NCI-H2081 (cell line): ENCODE measurements around the gene SWSAP1.
"Not testable (repeated sequence)": the region's sequence is repeated elsewhere in the genome, so short reads cannot be mapped to it uniquely, and the experiment has no call there.

ENCODE experiments used
- DNase-seq, 2 experiments: peaks; one replicate each; lab custom pipeline; 2025; lab: John Stamatoyannopoulos, UW

SWSAP1 gene, protein sequence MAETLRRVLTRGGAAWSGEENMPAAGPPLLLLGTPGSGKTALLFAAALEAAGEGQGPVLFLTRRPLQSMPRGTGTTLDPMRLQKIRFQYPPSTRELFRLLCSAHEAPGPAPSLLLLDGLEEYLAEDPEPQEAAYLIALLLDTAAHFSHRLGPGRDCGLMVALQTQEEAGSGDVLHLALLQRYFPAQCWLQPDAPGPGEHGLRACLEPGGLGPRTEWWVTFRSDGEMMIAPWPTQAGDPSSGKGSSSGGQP

DNA sequence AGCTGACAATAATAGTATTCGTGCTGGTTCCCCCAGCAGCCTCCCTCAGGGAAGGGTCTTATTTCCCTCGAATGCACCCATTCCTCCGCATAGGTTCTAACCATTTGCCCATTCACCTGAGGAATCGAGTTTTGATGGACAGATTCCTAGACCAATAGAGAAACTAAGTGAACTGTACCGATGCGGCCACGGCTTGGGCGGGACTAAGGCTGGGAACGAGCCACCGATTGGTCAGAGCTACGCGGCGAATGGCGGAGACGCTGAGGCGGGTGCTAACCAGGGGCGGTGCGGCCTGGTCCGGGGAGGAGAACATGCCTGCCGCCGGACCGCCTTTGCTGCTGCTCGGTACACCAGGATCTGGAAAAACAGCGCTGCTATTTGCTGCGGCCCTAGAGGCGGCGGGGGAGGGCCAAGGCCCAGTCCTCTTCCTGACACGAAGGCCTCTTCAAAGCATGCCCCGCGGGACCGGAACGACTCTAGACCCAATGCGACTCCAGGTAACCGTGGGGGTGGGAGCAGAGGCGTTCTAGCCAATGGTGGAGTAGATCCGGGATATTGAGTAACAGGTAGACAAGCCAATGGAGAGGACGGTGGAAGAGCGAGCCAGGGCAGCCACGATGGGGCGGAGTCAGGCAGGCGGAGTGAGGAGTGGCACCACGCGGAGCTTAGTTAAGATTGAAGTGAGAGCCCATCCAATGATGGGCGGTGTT, at the start of gene SWSAP1:
Gene SWSAP1, plus strand, starts transcription at position 234 of the 710 bp plus-strand sequence. Its CDS starts 15 bp downstream, at position 249.
- peak; percentile 99 for DNase-seq

DNA sequence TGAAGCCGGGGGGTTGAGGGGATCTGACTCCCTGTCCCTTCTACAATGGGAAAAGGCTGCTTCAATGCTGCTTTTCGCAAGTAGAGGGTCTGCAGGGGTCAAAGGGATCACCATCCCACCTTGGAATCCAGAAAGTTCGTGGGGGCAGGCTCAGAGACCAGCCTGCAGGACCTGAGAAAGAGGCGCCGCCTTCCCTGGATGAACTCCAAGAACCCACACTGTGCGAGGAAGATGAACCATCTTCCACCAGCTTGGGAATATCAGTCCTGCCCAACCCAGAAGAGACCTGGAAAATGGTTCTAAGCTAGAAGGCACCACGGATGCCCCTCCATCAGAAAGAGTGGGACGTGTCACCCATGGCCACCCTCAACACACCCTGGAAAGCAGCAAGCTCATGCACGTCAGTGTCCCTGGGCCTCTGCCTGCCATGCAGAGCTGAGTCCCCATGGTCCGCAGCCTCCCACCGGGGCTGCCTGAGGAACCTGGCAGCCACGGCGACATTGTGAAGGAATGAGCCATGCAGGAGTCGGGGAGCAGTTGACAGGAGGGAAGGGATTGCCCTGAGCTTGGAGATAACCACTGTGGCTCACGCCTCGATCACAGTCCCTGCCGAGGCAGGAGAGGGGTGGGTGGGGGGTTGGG, 49.6 kb upstream of the SWSAP1 start:
- DNase-seq: no peak

DNA sequence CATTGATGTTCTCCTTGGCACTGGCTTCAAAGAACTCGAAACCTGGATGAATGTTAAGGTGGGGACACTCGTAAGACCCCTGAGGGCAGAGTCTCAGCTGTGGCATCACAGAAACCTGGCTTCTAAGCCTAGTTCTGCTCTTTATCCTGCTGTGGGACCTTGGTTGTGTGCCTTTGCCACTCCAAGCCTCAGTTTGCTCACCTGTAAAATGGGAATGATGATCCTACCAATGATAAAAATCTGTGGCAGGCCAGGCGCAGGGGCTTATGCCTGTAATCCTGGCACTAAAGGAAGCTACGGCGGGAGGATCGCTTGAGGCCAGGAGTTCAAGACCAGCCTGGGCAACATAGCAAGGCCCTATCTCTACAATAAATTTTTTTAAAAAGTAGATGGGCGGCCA, 48.9 kb upstream of the SWSAP1 start:
- no peak for DNase-seq

DNA sequence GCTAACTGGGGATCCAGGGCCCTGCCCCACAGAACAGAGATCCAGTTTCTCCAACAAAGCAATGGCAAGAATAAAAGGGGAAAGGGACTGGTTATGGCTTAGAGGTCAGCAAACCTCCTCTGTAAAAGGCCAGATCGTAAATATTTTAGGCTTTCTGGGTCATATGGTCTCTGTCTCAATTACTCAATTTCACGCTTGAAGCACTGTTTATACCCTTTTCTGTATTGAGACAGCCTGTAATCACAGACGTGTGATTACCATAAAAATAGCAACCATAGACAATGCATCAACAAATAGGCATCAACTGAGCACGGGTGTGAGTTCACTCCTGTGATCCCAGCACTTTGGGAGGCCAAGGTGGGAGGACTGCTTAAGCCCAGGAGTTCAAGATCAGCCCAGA, 44.3 kb upstream of the SWSAP1 start:
- no peak for DNase-seq

DNA sequence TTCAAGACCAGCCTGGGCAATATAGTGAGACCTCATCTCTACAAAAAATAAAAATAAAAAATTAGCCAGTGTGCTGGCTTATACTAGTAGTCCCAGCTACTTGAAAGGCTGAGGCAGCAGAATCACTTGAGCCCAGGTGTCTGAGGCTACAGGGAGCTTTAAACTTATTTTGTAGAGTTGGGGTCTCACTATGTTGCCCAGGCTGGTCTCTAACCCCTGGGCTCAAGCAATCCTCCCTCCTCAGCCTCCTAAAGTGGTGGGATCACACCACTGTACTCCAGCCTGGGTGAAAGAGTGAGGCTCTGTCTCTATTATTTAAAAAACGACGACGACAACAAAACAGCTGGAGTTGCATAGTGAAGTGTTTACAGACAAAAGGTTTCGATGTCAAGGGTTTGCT, 43.0 kb upstream of the SWSAP1 start:
- no peak for DNase-seq

DNA sequence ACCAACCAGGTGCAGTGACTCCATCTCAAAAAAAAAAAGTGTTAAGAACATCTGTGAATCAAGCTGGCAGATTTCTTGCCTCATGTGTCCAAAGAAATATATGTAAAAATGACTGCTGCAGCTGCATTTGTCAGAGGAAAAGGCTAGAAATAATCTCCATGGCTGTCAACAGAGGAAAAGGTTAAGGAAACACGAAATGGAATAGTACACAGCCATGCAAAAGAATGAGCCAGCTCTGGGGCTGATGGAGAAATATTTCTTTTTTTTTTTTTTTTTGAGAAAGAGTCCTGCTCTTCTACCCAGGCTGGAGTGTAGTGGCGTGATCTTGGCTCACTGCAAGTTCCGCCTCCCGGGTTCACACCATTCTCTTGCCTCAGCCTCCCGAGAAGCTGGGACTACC, 41.6 kb upstream of the SWSAP1 start:
- no peak for DNase-seq

DNA sequence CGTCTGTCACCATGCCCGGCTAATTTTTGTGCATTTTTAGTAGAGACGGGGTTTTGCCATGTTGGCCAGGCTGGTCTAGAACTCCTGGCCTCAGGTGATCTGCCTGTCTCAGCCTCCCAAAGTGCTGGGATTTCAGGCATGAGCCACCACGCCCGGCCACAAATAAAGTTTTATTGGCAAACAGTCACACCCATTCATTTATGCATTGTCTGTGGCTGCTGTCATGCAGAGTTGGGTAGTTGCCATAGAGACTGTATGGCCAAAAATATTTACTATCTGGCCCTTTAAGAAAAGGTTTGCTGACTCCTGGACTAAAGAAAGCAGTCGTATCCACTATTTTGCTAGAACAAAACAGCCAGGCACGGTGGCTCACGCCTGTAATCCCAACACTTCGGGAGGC, 40.6 kb upstream of the SWSAP1 start:
- peak in 1 of 2 experiments; percentile 12 for DNase-seq

DNA sequence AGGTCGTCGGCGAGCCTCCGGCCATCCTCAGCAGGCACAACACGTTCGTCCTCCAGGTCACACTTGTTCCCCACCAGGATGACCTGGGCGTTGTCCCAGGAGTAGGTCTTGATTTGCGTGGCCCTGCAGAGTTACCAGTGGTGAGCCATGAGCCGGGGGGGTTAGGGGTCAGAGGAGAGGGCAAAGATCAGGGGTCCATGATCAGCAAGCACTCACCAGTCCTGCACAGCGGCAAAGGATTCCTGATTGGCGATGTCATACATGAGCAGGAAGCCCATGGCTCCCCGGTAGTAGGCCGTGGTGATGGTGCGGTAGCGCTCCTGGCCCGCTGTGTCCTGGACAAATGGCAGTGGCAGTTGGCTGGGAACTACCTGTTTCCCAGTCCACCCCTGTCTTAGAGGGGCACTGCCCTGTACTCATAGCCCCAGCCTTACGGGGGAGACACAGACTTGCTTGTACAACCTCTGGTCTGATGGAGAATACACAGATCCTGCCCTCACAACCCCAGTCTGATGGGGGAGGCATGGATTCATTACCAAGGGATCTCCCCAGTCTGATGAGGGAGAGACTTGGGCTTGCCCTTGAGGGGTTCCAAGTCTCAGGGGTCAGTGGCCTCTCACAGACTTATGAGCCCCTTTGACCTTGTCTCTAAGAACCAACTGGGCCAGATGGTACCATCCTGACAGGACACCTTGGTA, 38.9 kb upstream of the SWSAP1 start:
- no peak for DNase-seq

DNA sequence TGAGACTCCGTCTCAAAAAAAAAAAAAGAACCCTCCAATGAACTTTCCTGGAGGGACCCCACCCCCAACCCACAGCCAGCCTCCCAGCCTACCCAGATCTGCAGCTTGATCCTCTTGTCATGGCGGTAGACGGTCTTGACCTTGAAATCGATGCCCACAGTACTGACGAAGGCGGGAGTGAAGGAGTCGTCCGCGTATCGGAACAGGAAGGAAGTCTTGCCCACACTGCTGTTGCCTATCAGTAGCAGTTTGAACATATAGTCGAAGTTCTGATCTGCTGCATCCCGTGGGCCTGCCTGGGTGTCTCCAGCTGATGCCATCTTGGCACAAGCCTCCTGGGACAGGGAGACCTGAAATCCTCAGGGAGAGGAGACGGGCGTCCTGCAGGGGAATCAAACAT, 37.4 kb upstream of the SWSAP1 start:
- DNase-seq: no peak

DNA sequence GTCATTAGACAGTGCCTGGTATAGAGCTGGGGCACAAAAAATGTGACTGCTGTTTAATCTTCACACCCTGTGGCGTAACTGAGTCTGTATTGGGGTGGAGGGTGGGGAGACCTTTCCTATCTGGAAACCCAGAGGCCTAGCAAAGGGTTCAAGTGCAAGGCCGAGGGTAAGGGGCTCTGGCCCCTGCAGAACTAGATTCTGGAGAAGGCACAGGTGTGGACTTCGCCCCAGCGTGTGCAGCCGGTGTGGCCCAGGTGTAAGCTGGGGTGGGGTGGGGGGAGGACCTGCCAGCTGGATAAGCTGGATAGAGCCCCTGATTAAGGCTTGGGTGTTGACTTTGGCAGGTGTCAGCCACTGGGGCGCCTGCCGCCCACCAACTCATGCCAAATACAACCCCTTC, 36.3 kb upstream of the SWSAP1 start:
- peak in 1 of 2 experiments; percentile 4 for DNase-seq

DNA sequence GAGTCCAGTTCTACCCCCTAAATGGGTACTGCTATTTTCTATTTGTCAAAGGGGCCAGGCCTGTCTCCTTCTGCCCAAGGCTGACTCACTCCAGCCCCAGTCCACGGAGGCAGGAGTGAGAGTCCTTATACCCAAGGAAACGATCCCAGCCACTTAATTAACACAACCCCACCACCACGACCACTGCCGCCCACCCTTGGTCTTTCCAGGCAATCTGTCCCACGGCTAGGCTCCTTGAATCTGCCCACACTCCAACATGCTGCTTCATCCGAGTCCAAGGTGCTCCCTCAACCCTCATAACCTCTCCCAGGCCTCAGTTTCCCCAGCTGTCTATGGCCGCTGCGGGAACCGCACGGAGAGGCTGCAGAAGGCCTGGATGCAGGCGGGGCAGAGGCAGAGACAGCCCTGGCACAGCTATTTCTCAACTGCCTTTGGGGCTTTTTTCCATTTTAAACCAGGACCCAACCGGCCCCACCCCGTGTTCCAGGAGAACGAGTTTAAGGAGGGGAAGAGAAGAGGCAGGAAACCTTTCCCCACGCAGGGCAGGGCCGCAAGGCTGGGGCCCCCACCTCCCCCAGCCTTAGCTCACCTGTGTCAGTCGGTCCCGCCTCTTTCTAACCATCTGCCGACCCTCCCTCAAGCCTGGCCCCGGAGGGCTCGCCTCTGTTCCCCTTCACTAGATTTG, 35.8 kb upstream of the SWSAP1 start:
- DNase-seq: no peak

DNA sequence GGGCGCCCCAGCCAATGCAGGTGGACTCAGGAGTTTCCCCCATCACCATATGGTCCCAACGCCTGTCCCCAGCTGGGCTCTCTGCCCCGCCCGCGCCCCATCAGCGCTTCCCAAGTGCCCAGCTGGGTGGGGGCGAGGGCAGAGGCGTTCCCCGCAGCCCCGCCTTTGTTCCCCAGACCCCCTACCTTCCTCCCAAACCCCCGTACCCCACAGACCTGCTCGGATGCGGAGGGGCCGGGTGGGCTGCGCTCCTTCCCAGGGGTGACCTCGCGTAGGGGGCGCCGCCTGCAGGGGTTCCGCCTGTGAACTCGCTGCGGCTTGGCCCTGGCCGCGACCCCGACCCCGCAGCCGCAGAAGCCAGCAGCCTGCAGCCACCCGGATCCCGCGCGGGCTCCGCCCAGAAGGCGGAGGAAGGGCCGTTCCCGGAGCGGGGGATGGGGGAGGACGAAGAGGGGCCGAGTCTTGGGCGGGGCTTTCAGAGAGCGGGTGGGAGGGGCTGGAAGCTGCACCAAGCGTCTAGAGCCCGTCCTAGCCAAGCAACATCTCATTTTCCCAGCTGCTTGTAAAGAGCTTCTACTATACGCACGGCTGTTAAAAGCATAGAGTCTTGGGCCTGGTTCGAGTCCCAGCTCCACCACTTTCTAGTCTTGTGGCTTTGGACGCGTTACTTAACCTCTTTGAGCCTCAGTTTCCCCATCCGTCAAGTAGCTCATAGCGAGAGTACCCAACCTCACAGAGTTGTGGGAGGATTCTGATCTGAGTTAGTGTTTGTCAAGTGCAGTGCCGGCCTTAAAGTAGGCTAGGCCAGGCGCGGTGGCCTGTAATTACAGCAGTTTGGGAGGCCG, 35.0 kb upstream of the SWSAP1 start, which contains the start of gene RAB3D:
Gene RAB3D, minus strand, starts transcription at position 404 of the 845 bp plus-strand sequence. CDS start 2,258 bp downstream, outside the sequence.
- DNase-seq: peak; percentile 80 to 81

DNA sequence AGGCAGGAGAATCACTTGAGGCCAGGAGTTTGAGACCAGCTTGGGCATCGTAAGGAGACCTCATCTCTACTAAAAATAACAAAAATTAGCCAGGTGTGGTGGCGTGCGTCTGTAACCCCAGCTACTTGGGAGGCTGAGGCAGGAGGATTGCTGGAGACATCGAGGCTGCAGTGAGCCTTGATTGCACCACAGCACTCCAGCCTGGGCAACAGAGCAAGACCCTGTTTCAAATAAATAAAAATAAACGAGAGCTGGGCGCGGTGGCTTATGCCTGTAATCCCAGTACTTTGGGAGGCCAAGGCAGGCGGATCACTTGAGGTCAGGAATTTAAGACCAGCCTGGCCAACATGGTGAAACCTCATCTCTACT, 34.4 kb upstream of the SWSAP1 start:
- DNase-seq: not testable (repeated sequence)

DNA sequence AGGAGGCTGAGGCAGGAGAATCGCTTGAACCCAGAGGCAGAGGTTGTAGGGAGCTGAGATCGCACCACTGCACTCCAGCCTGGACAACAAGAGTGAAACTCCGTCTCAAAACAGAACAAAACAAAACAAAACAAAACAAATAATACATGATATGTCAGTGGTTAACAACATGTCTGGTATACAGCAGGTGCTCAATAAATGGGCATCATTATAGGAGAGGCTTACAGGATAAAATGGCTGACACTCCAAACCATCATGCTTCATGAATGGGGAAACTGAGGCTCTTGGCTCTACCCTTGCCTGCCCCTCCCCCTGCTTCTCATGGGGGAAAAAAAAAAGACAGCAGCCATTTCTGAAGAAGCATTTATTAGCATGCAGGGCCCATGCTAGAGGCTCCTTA, 32.0 kb upstream of the SWSAP1 start:
- DNase-seq: no peak

DNA sequence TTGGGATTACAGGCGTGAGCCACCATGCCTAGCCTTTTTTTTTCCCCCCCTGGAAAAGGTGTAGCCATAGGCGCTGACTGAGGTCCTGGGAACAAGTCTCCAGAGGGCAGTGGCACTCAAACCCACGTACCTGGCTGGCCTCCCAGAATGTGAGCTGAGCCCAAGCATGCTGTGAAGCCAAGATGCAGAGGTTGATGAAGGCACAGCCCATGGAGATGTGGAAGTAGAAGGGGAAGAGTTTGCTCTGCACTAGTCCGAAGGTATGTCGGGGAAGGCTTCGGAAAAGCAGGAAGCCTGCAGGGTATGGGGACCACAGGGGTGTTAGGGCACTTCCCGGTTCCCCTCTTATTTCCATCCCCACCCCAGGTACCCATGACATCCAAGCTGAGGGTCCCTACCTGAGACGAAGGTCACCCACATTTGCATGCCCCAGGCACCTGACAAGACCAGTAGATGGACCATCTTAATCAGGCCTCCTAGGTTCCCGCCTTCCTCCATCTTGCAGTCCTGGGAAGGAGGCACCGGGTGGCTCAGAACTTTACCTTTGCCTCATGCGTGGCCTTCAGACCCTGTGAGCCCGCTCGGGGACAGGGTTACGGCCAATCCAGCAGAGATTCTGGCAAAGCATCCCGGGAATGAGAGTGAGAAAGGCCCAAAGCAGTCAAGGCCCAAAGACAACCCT, 29.2 kb upstream of the SWSAP1 start:
- DNase-seq: no peak

DNA sequence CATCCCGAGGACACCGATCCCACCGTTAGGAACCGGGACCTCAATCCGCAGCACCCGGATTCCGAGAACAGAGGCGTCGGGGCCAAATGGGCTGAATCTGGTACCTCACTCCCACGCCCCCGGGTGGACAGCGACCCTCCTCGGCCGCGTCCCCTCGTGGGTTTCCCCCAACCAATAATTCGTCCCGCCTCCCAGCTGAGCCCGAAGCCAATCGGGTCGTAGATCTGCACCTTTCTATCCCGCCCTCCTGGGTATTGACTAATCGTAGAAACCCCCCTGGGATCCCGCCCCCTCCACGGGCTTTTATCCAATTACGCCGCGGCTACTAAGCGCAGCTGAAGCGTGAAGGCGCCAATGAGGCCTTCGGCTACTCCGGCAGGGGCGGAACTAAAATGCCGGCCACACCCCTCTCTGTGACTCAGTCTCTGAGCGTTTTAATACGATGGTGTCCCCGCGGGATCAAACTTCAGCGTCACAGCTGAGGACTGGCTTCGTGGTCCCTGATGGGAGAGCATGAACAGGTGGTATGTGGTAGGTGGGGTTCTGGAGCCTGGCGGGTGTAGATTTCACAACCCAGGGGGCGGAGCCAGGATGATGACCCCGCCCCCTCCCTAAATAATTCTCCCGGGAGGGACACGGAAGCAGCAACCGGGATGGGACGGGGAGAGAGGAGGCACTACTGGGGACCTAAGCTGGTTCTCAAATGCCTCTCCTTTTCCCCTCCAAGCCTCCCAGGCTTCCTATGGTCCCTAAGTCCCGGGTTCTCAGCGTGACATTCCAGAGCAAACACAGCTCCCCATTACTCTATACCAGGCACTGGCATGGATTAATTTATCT, 28.1 kb upstream of the SWSAP1 start, which contains the start of the genes CCDC159 and TMEM205:
Gene CCDC159, plus strand, starts transcription at position 416 of the 837 bp plus-strand sequence. Its CDS starts 88 bp downstream, at position 504.
Gene TMEM205, minus strand, starts transcription at position 165 of the 837 bp plus-strand sequence. CDS start 649 bp downstream, outside the sequence.
- peak; percentile 98 for DNase-seq

DNA sequence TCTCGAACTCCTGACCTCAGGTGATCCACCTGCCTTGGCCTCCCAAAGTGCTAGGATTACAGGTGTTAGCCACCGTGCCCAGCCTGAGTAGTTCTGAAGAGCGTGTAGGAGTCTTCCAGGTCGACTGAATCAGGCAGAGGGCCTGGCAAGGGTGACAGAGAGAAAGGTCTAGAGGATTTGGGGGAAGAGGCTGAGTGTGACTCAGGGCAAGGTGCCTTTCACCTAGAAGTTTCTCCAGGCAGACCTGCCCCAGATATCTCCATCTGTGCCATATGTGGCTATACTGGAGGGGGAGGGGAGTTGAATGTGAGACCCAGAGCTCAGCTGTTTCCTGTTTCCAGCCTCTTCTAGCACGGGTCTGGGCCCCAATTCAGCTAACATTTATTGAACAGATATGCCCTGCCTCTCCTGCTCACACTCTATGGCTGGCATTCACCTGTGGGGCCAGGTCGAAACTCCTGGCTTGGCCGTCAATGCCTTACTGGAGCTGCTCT, 26.9 kb upstream of the SWSAP1 start:
- no peak for DNase-seq

DNA sequence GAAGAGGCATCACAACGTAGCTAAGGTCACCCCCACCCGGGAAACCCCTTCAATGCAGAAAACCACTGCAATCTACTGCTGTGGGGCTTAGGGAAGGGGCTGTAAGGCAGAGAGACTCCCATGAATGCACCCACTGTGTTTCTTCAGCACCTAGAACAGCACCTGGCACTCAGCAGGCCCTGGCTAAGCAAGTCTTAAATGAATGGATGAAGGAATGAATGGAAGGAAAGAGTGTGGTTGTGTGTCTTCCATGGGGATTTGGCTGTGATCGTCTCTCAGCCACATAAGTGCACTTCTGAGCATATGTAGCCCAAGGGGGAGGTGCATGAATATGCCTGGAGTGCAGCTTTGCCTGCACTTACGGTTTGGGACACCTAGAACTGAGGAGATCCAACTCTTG, 25.3 kb upstream of the SWSAP1 start:
- no peak for DNase-seq

DNA sequence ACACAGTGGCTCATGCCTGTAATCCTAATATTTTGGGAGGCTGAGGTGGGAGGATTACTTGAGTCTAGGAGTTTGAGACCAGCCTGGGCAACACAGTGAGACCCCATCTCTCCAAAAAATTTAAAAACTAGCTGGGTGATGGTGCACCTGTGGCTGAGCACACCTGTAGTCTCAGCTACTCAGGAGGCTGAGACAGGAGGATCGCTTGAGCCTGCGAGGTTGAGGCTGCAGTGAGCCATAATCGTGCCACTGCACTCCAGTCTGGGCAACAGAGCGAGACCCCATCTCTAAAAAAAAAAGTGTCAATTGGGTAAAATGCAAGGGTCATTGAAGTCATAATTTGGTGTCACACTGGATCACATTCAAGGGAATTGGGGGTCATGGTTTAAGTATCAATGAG, 20.4 kb upstream of the SWSAP1 start:
- DNase-seq: not testable (repeated sequence)
